Measurements from ENCODE around the gene VEGFB. TPM values are rescaled to one million over a fixed set of nuclear protein-coding genes. Genes with fewer than 3 reads are reported as not detected.

The VEGFB gene
- polyA plus RNA-seq, 3 donors = 83.8 to 99.3 (median 95.3) TPM

- no peak for DNase-seq (ENCODE audit: extremely low read depth in 1 of 11, low read depth in 9 of 11, low spot score in 4 of 11)
These were observed 27.7 kb upstream of the VEGFB start, which contains the start of gene FERMT3 for GRCh38 chr11:64206457-64207255. Gene FERMT3 (plus strand): TSS chr11:64206721. CDS start chr11:64207365, 644 bp downstream.

GRCh38 chr11:64207256-64208085 lies 26.9 kb upstream of the VEGFB start:
- DNase-seq (ENCODE audit: extremely low read depth in 1 of 11, low read depth in 9 of 11, low spot score in 4 of 11) = peak in 2 of 11 donors; percentile 57

GRCh38 chr11:64208086-64208795 lies 26.1 kb upstream of the VEGFB start:
- DNase-seq (ENCODE audit: extremely low read depth in 1 of 11, low read depth in 9 of 11, low spot score in 4 of 11) = no peak

- no peak for DNase-seq (ENCODE audit: extremely low read depth in 1 of 11, low read depth in 9 of 11, low spot score in 4 of 11)
These were observed 25.4 kb upstream of the VEGFB start for GRCh38 chr11:64208796-64209562.

- no peak for DNase-seq (ENCODE audit: extremely low read depth in 1 of 11, low read depth in 9 of 11, low spot score in 4 of 11)
These were observed 24.9 kb upstream of the VEGFB start for GRCh38 chr11:64209563-64209843.

GRCh38 chr11:64210301-64211020 lies 23.9 kb upstream of the VEGFB start:
- DNase-seq (ENCODE audit: extremely low read depth in 1 of 11, low read depth in 9 of 11, low spot score in 4 of 11) = no peak

- no peak for DNase-seq (ENCODE audit: extremely low read depth in 1 of 11, low read depth in 9 of 11, low spot score in 4 of 11)
These were observed 23.1 kb upstream of the VEGFB start for GRCh38 chr11:64211181-64211872.

GRCh38 chr11:64216879-64217278 lies 17.5 kb upstream of the VEGFB start:
- no peak for DNase-seq (ENCODE audit: extremely low read depth in 1 of 11, low read depth in 9 of 11, low spot score in 4 of 11)

GRCh38 chr11:64218628-64219353 lies 15.6 kb upstream of the VEGFB start:
- DNase-seq (ENCODE audit: extremely low read depth in 1 of 11, low read depth in 9 of 11, low spot score in 4 of 11) = no peak

- no peak for DNase-seq (ENCODE audit: extremely low read depth in 1 of 11, low read depth in 9 of 11, low spot score in 4 of 11)
These were observed 15.1 kb upstream of the VEGFB start for GRCh38 chr11:64219354-64219684.

- no peak for DNase-seq (ENCODE audit: extremely low read depth in 1 of 11, low read depth in 9 of 11, low spot score in 4 of 11)
These were observed 14.6 kb upstream of the VEGFB start for GRCh38 chr11:64219755-64220154.

GRCh38 chr11:64220271-64220670 lies 14.1 kb upstream of the VEGFB start:
- DNase-seq (ENCODE audit: extremely low read depth in 1 of 11, low read depth in 9 of 11, low spot score in 4 of 11) = no peak

- DNase-seq (ENCODE audit: extremely low read depth in 1 of 11, low read depth in 9 of 11, low spot score in 4 of 11) = no peak
These were observed 13.6 kb upstream of the VEGFB start for GRCh38 chr11:64220798-64221197.

GRCh38 chr11:64222651-64223000 lies 11.8 kb upstream of the VEGFB start:
- no peak for DNase-seq (ENCODE audit: extremely low read depth in 1 of 11, low read depth in 9 of 11, low spot score in 4 of 11)

- DNase-seq (ENCODE audit: extremely low read depth in 1 of 11, low read depth in 9 of 11, low spot score in 4 of 11) = no peak
These were observed 11.3 kb upstream of the VEGFB start for GRCh38 chr11:64223001-64223651.

GRCh38 chr11:64224151-64224890 lies 10.1 kb upstream of the VEGFB start:
- no peak for DNase-seq (ENCODE audit: extremely low read depth in 1 of 11, low read depth in 9 of 11, low spot score in 4 of 11)

All from renal cortex interstitium (tissue), 11 donors.